Mesothelial cell of epicardium (in vitro differentiated cells): Measurements from ENCODE around the gene POGZ. TPM values are rescaled to one million over a fixed set of nuclear protein-coding genes. Genes with fewer than 3 reads are reported as not detected.

ENCODE experiments used
- DNase-seq, 2 experiments: peaks; one replicate each; pipeline ENCODE4 v3.0.0; 2021; ENCODE audit warnings: low spot score in 2 of 2; ENCODE audit not compliant: unreplicated experiment in 2 of 2
- H3K27ac Mint-ChIP-seq: 2 replicates; pipeline ENCODE4 v1.8.0; 2021; ENCODE audit warnings: mixed read lengths
- H3K27me3 Mint-ChIP-seq: 2 replicates; pipeline ENCODE4 v1.8.0; 2021; ENCODE audit warnings: low read depth, mixed read lengths
- H3K36me3 Mint-ChIP-seq: 2 replicates; pipeline ENCODE4 v1.8.0; 2021; ENCODE audit warnings: mixed read lengths
- H3K4me1 Mint-ChIP-seq: 2 replicates; pipeline ENCODE4 v1.8.0; 2021; ENCODE audit warnings: mixed read lengths
- H3K4me3 Mint-ChIP-seq: 2 replicates; pipeline ENCODE4 v1.8.0; 2021; ENCODE audit warnings: mild to moderate bottlenecking, moderate library complexity, mixed read lengths
- H3K9me3 Mint-ChIP-seq: 2 replicates; pipeline ENCODE4 v1.8.0; 2021; ENCODE audit warnings: mixed read lengths
- total RNA-seq: library from RNA; stranded (reverse); gene quantifications from 3 replicates; pipeline ENCODE4 v1.2.1, GENCODE V29; 2021
- TF ChIP-seq, protein P1 (sequence below): fragments of 200-600 bp; sonication (generic); IDR thresholded peaks from one replicate; pipeline ENCODE4 v1.5.0; 2021; ENCODE audit warnings: antibody characterized with exemption; ENCODE audit not compliant: unreplicated experiment

POGZ gene
- total RNA-seq, 1 donor from 2014 or later, result 182 TPM

DNA sequence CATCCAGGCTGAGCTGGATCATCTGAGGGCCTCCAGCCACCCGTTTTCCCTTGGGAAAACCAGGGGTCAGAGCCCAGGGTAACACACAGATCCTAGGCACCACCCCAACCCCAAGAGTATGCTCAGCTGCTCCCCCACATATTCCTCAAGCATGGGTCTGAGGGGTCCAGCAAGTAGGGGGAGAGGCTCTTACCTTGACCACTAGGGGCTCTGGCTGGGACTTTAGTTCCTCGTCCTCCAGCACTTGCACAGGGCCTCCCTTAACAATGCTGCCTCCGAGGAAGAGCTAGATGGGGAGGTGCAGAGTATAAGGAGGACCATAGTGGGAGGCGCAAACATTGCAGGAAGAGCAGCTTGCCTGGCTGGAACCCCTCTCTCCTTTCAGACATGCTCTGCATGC, 94.3 kb downstream of the POGZ start:
- no peak overlapping the region for H3K4me3 Mint-ChIP-seq
- H3K4me1 Mint-ChIP-seq, result peaks cover 7% of the 10 kb centered on the region
- no peak for DNase-seq
- peaks cover 39% of the 10 kb centered on the region for H3K36me3 Mint-ChIP-seq
- H3K27me3 Mint-ChIP-seq, result no peaks in the 10 kb centered on the region
- TF ChIP-seq, protein P1, sequence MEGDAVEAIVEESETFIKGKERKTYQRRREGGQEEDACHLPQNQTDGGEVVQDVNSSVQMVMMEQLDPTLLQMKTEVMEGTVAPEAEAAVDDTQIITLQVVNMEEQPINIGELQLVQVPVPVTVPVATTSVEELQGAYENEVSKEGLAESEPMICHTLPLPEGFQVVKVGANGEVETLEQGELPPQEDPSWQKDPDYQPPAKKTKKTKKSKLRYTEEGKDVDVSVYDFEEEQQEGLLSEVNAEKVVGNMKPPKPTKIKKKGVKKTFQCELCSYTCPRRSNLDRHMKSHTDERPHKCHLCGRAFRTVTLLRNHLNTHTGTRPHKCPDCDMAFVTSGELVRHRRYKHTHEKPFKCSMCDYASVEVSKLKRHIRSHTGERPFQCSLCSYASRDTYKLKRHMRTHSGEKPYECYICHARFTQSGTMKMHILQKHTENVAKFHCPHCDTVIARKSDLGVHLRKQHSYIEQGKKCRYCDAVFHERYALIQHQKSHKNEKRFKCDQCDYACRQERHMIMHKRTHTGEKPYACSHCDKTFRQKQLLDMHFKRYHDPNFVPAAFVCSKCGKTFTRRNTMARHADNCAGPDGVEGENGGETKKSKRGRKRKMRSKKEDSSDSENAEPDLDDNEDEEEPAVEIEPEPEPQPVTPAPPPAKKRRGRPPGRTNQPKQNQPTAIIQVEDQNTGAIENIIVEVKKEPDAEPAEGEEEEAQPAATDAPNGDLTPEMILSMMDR, result no peak
- H3K27ac Mint-ChIP-seq, result no peak overlapping the region
- peaks cover 28% of the 10 kb centered on the region for H3K9me3 Mint-ChIP-seq

DNA sequence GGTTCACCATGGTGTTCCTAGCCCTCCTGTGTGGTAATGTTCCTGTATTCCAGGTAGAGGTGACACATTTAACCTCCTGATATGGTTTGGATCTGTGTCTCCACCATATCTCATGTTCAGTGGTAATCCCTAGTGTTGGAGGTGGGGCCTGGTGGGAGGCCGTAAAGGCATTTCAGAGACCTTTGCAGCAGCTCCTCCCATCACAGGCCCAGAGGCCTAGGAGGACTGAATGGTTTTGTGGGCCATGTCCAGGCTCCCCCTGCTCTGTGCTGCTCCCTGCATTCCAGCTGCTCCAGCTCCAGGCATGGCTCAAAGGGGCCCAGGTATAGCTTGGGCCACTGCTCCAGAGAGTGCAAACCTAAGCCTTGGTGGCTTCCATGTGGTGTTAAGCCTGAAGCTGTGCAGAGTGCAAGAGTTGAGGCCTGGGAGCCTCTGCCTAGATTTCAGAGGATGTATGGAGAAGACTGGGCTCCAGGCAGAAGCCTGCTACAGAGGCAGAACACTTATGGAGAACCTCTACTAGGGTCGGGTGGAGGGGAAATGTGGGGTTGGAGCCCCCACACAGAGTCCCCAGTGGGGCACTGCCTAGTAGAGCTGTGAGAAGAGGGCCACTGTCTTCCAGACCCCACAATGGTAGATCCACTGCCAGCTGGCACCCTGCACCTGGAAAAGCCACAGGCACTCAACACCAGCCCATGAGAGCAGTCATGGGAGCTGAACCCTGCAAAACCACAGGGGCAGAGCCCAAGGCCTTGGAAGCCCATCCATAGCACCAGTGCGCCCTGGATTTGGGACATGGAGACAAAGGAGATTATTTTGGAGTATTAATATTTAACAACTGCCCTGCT, 96.8 kb downstream of the POGZ start:
- Mint-ChIP-seq H3K27me3 (no peaks in the 10 kb centered on the region), H3K27ac (no peak overlapping the region), H3K4me3 (no peak overlapping the region), H3K4me1 (no peaks in the 10 kb centered on the region), H3K9me3 (peaks cover 28% of the 10 kb centered on the region), H3K36me3 (peaks cover 38% of the 10 kb centered on the region)
- no peak for DNase-seq
- TF ChIP-seq, protein P1, result no peak

DNA sequence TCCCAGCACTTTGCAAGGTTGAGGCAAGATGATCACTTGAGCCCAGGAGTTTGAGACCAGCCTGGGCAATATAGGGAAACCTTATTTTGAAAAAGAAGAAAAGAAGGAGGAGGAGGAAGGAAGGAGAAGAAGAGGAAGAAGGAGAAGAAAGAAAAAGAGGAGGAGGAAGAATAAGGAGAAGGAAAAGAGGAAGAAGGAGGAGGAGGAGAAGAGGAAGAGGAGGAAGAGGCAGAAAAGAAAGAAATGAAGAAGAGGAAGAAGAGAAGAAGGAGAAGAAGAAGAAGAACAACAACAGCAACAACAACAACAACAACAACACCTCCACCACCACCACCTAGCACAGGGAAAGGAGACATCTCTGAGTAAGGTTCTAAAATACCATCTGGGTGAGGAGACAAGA, 97.4 kb downstream of the POGZ start:
- TF ChIP-seq, protein P1, result no peak
- Mint-ChIP-seq H3K4me1 (no peaks in the 10 kb centered on the region), H3K4me3 (no peak overlapping the region), H3K27ac (no peak overlapping the region), H3K27me3 (no peaks in the 10 kb centered on the region), H3K9me3 (peaks cover 28% of the 10 kb centered on the region), H3K36me3 (peaks cover 35% of the 10 kb centered on the region)
- no peak for DNase-seq

DNA sequence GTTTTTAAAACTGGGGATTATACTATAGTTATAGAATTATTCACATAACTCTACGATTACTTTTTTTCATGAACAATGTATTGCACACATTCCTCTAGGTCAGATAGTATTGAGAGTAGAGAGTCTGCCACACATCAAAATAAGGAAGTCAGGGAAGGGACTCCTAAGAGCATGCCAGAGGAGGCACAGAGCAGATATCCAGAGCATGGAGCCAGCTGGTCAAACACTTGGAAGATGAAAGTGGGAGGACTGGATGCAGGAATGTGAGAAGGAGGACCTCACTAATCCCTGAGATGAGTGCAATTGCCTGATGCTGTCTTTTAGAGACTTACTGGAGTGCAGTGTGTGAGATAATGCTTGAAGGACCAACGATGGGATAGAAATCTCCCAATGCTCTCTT, 102.6 kb downstream of the POGZ start:
- Mint-ChIP-seq H3K4me1 (no peaks in the 10 kb centered on the region), H3K36me3 (peaks cover 1% of the 10 kb centered on the region), H3K27me3 (no peaks in the 10 kb centered on the region), H3K4me3 (no peak overlapping the region), H3K27ac (no peak overlapping the region), H3K9me3 (peaks cover 14% of the 10 kb centered on the region)
- TF ChIP-seq, protein P1, result no peak
- DNase-seq, result no peak

Other genes starting within 250 kb of the POGZ start
- gene PSMD4, start 204.8 kb downstream of the POGZ start, total RNA-seq, result 114 to 127 TPM (median 126 TPM) in 3 replicates
- 32.1 to 37.2 TPM (median 32.3 TPM) in 3 replicates for gene ZNF687, start 177.2 kb downstream of the POGZ start, total RNA-seq
- gene PI4KB, start 132.1 kb downstream of the POGZ start, total RNA-seq, result 67.2 to 77.6 TPM (median 73.7 TPM) in 3 replicates
- 82.8 to 89.5 TPM (median 88.2 TPM) in 3 replicates for gene RFX5, start 112.2 kb downstream of the POGZ start, total RNA-seq
- 51.1 to 58.5 TPM (median 53.3 TPM) in 3 replicates for gene SELENBP1, start 86.8 kb downstream of the POGZ start, total RNA-seq
- 202 to 207 TPM (median 202 TPM) in 3 replicates for gene PSMB4, start 59.9 kb downstream of the POGZ start, total RNA-seq
- gene CGN, start 51.9 kb upstream of the POGZ start, total RNA-seq, result 37.5 to 39.1 TPM (median 38.9 TPM) in 3 replicates
- gene TUFT1, start 80.8 kb upstream of the POGZ start, total RNA-seq, result 14.8 to 17.3 TPM (median 17.3 TPM) in 3 replicates
- 41.5 to 44.0 TPM (median 43.4 TPM) in 3 replicates for gene SNX27, start 152.6 kb upstream of the POGZ start, total RNA-seq